A673 (cell line): ENCODE measurements around the gene KMO.

Experiments
- CTCF ChIP-seq: fragments of 300-800, 200-600 bp; sonication (generic); conservative IDR thresholded peaks from 2 replicates; pipeline ENCODE4 v1.5.1; 2017; ENCODE audit warnings: low read depth, mild to moderate bottlenecking, antibody characterized with exemption, low read length, moderate library complexity, mixed read lengths
- EZH2 ChIP-seq: fragments of 200-600 bp; sonication (generic); IDR thresholded peaks from 2 replicates; pipeline ENCODE4 v1.6.1; 2017; ENCODE audit warnings: borderline replicate concordance, low read depth, mild to moderate bottlenecking, mixed read lengths, antibody characterized with exemption, low read length; ENCODE audit not compliant: poor library complexity, severe bottlenecking

- no peak for TF ChIP-seq CTCF
- no peak for TF ChIP-seq EZH2
Observed at GRCh38 chr1:241542199-241542907, 10.2 kb downstream of the KMO start.
